ENCODE measurements around the gene AGPAT1. TPM values are rescaled to one million over a fixed set of nuclear protein-coding genes. Genes with fewer than 3 reads are reported as not detected.
A peak's percentile ranks its signal among the peaks of the same experiment; 100 is the strongest.

Gene AGPAT1
- total and polyA plus RNA-seq, 2 of the 13 experiments (the other 11 are each of a cell fraction or from before 2014, with no cell fraction given), result 51.3 to 139 TPM

GRCh38 chr6:32194825-32195651, 19.2 kb upstream of the AGPAT1 start:
- Histone ChIP-seq H3K27ac (ENCODE audit: extremely low read length, insufficient read depth, low read length) (peak overlapping the region; percentile 64), H3K9me3 (ENCODE audit: low read length) (no peaks in the 10 kb centered on the region), H3K4me1 (ENCODE audit: insufficient read depth, low read length) (peaks cover 62% of the 10 kb centered on the region), H4K20me1 (ENCODE audit: insufficient read depth, low read length) (no peaks in the 10 kb centered on the region), H3K36me3 (replicated peaks in 1 of 2; ENCODE audit: control insufficient read depth in 1 of 2, insufficient read depth in 2 of 2, low read length in 2 of 2) (no peaks in the 10 kb centered on the region), H3K9ac (ENCODE audit: insufficient read depth, low read depth, low read length) (peak overlapping the region; percentile 77), H3K79me2 (ENCODE audit: insufficient read depth, low read length) (peaks cover 5% of the 10 kb centered on the region), H2AFZ (ENCODE audit: low read length) (no peak overlapping the region), H3K4me3 (replicated peaks in 1 of 3; ENCODE audit: insufficient read depth in 1 of 3, low read depth in 2 of 3, low read length in 3 of 3) (peak overlapping the region; percentile 59 to 68 (median 61)), H3K4me2 (ENCODE audit: low read depth, low read length) (peak overlapping the region; percentile 93), H3K27me3 (ENCODE audit: control insufficient read depth in 1 of 2, insufficient read depth in 2 of 2, low read length in 2 of 2) (no peaks in the 10 kb centered on the region; a peak in 1 of 5 replicates)
- no peak for DNase-seq (ENCODE audit: low spot score)
- ATAC-seq, result peak; percentile 93
- intact Hi-C loops (cut with micrococcal nuclease; ENCODE audit: unreplicated experiment), result loop anchor here (1.0 to 5.0 kb wide), 4 partner anchors 17 to 78 kb away; partner anchors contain the start of genes PPT2 and RNF5
- FAIRE-seq, result peak; percentile 99
- POLR2A ChIA-PET, result interaction anchor here (0.8 to 3.0 kb wide), 22 partner anchors 9 to 1259 kb away, joined by 3 to 82 read pairs (median 4); partner anchors contain the start of genes AGPAT1, ATF6B, DXO and FKBPL
- WGBS (ENCODE audit: low lambda C conversion rate), result 17% methylated on average over 15 of the region's 15 CpGs
- BruUV-seq (replicated peaks), result TSS peak; percentile 96
- in situ Hi-C loops (cut with HindIII; ENCODE audit: extremely low pct_ligation_motif_present, low pct_unique_long_range_greater_than_20kb), result loop anchor here (5.0 kb wide), 1 partner anchor 777 kb away; no protein-coding TSS in a partner anchor
- CTCF ChIA-PET (ENCODE audit: low intra/inter-chr PET ratio, low total read pairs), result interaction anchor here (1.0 to 1.7 kb wide), 2 partner anchors 41 to 76 kb away, joined by 4 to 11 read pairs; partner anchors contain the start of gene PPT2
- TF ChIP-seq NFYC (CRISPR knock-in tag; IDR thresholded peaks at IDR 0.05) (peak; percentile 86), HNF4A (CRISPR knock-in tag; IDR thresholded peaks at IDR 0.05) (peak; percentile 23; the same call in 1 of the 2 replicates), MYNN (CRISPR knock-in tag; IDR thresholded peaks at IDR 0.05; ENCODE audit: low read depth) (0 out of 2 replicates have a peak, but pooled peaks have one; percentile 17), SMC3 (IDR thresholded peaks at IDR 0.05; ENCODE audit: low read length) (peak; percentile 45), ZNF430 (CRISPR knock-in tag; IDR thresholded peaks at IDR 0.05) (no peak), IRF2 (CRISPR knock-in tag; IDR thresholded peaks at IDR 0.05) (0 out of 2 replicates have a peak, but pooled peaks have one; percentile 7), ZNF790 (CRISPR knock-in tag; IDR thresholded peaks at IDR 0.05; ENCODE audit: borderline replicate concordance) (peak; percentile 40; the same call in 1 of the 2 replicates), CTCF (CRISPR knock-in tag; IDR thresholded peaks at IDR 0.05) (peak; percentile 63), CCDC6 (CRISPR knock-in tag; IDR thresholded peaks at IDR 0.05) (0 out of 2 replicates have a peak, but pooled peaks have one; percentile 53), KDM5A (IDR thresholded peaks at IDR 0.05; ENCODE audit: borderline replicate concordance, low read length) (0 out of 2 replicates have a peak, but pooled peaks have one; percentile 61), CBX5 (CRISPR knock-in tag; IDR thresholded peaks at IDR 0.05; ENCODE audit: borderline replicate concordance) (0 out of 2 replicates have a peak, but pooled peaks have one; percentile 11), ZNF367 (CRISPR knock-in tag; IDR thresholded peaks at IDR 0.05; ENCODE audit: borderline replicate concordance) (no peak; the same call in 1 of the 2 replicates)
- TF ChIP-seq, protein P1, sequence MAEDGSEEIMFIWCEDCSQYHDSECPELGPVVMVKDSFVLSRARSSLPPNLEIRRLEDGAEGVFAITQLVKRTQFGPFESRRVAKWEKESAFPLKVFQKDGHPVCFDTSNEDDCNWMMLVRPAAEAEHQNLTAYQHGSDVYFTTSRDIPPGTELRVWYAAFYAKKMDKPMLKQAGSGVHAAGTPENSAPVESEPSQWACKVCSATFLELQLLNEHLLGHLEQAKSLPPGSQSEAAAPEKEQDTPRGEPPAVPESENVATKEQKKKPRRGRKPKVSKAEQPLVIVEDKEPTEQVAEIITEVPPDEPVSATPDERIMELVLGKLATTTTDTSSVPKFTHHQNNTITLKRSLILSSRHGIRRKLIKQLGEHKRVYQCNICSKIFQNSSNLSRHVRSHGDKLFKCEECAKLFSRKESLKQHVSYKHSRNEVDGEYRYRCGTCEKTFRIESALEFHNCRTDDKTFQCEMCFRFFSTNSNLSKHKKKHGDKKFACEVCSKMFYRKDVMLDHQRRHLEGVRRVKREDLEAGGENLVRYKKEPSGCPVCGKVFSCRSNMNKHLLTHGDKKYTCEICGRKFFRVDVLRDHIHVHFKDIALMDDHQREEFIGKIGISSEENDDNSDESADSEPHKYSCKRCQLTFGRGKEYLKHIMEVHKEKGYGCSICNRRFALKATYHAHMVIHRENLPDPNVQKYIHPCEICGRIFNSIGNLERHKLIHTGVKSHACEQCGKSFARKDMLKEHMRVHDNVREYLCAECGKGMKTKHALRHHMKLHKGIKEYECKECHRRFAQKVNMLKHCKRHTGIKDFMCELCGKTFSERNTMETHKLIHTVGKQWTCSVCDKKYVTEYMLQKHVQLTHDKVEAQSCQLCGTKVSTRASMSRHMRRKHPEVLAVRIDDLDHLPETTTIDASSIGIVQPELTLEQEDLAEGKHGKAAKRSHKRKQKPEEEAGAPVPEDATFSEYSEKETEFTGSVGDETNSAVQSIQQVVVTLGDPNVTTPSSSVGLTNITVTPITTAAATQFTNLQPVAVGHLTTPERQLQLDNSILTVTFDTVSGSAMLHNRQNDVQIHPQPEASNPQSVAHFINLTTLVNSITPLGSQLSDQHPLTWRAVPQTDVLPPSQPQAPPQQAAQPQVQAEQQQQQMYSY (CRISPR knock-in tag; IDR thresholded peaks at IDR 0.05), result no peak
- TF ChIP-seq, protein P2, sequence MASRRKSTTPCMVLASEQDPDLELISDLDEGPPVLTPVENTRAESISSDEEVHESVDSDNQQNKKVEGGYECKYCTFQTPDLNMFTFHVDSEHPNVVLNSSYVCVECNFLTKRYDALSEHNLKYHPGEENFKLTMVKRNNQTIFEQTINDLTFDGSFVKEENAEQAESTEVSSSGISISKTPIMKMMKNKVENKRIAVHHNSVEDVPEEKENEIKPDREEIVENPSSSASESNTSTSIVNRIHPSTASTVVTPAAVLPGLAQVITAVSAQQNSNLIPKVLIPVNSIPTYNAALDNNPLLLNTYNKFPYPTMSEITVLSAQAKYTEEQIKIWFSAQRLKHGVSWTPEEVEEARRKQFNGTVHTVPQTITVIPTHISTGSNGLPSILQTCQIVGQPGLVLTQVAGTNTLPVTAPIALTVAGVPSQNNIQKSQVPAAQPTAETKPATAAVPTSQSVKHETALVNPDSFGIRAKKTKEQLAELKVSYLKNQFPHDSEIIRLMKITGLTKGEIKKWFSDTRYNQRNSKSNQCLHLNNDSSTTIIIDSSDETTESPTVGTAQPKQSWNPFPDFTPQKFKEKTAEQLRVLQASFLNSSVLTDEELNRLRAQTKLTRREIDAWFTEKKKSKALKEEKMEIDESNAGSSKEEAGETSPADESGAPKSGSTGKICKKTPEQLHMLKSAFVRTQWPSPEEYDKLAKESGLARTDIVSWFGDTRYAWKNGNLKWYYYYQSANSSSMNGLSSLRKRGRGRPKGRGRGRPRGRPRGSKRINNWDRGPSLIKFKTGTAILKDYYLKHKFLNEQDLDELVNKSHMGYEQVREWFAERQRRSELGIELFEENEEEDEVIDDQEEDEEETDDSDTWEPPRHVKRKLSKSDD (CRISPR knock-in tag; IDR thresholded peaks at IDR 0.05; ENCODE audit: low read depth), result no peak
